ENCODE measurements around the gene IRAK2. TPM values are rescaled to one million over a fixed set of nuclear protein-coding genes. Genes with fewer than 3 reads are reported as not detected.

IRAK2 gene
- total RNA-seq, 2 donors from 2014 or later: 0.26 to 0.40 TPM

GRCh38 chr3:10259798-10260197, 95.1 kb downstream of the IRAK2 start:
- peaks cover 9% of the 10 kb centered on the region for H3K4me1 Mint-ChIP-seq
- H3K36me3 Mint-ChIP-seq (ENCODE audit: low read depth): peaks cover 58% of the 10 kb centered on the region

GRCh38 chr3:10260211-10260701, 95.5 kb downstream of the IRAK2 start:
- H3K36me3 Mint-ChIP-seq (ENCODE audit: low read depth): peaks cover 58% of the 10 kb centered on the region
- no peak overlapping the region for H3K27ac ChIP-seq (ENCODE audit: low read depth, low read length)
- 94 to 95% methylated on average over 5 to 6 of the region's 6 CpGs for WGBS, 2 experiments (ENCODE audit: insufficient coverage in 1 of 2, insufficient read length in 1 of 2)

More at GRCh38 chr3:10259798-10260197, 95.1 kb downstream of the IRAK2 start:
- Mint-ChIP-seq H3K27ac (no peak overlapping the region), H3K4me3 (no peak overlapping the region), H3K27me3 (ENCODE audit: insufficient read depth) (no peaks in the 10 kb centered on the region), H3K9me3 (no peaks in the 10 kb centered on the region)
- H3K36me3 ChIP-seq (ENCODE audit: control insufficient read depth, insufficient read depth, low read length): peaks cover 44% of the 10 kb centered on the region
- H3K27ac ChIP-seq (ENCODE audit: low read depth, low read length): no peak overlapping the region
- H3K27me3 ChIP-seq (ENCODE audit: control insufficient read depth, insufficient read depth, low read length, poor library complexity, severe bottlenecking): no peaks in the 10 kb centered on the region
- no peak for TF ChIP-seq CTCF (conservative IDR thresholded peaks at IDR 0.05)
- H3K9ac ChIP-seq (ENCODE audit: extremely low read depth, low read length, poor library complexity, severe bottlenecking): no peak overlapping the region
- H3K4me1 ChIP-seq (ENCODE audit: control insufficient read depth, insufficient read depth, low read length): no peaks in the 10 kb centered on the region
- WGBS, 2 experiments (ENCODE audit: insufficient coverage in 1 of 2, insufficient read length in 1 of 2): 92 to 97% methylated on average over 4 of the region's 4 CpGs
- no peaks in the 10 kb centered on the region for H3K9me3 ChIP-seq (ENCODE audit: control insufficient read depth, low read length)
- DNase-seq: no peak
- H3K4me3 ChIP-seq (ENCODE audit: low read length): no peak overlapping the region

GRCh38 chr3:10262027-10262426, 97.3 kb downstream of the IRAK2 start:
- Mint-ChIP-seq H3K27ac (no peak overlapping the region), H3K4me3 (no peak overlapping the region), H3K9me3 (no peaks in the 10 kb centered on the region), H3K4me1 (peaks cover 9% of the 10 kb centered on the region), H3K36me3 (ENCODE audit: low read depth) (peaks cover 53% of the 10 kb centered on the region), H3K27me3 (ENCODE audit: insufficient read depth) (no peaks in the 10 kb centered on the region)
- Histone ChIP-seq H3K36me3 (ENCODE audit: control insufficient read depth, insufficient read depth, low read length) (peaks cover 50% of the 10 kb centered on the region), H3K4me1 (ENCODE audit: control insufficient read depth, insufficient read depth, low read length) (no peaks in the 10 kb centered on the region), H3K9ac (ENCODE audit: extremely low read depth, low read length, poor library complexity, severe bottlenecking) (no peak overlapping the region), H3K27me3 (ENCODE audit: control insufficient read depth, insufficient read depth, low read length, poor library complexity, severe bottlenecking) (no peaks in the 10 kb centered on the region), H3K4me3 (ENCODE audit: low read length) (no peak overlapping the region), H3K27ac (ENCODE audit: low read depth, low read length) (no peak overlapping the region), H3K9me3 (ENCODE audit: control insufficient read depth, low read length) (no peaks in the 10 kb centered on the region)
- DNase-seq: no peak
- WGBS, 2 experiments (ENCODE audit: insufficient coverage in 1 of 2, insufficient read length in 1 of 2): 89 to 94% methylated on average over 3 to 4 of the region's 4 CpGs
- no peak for TF ChIP-seq CTCF (conservative IDR thresholded peaks at IDR 0.05)

More at GRCh38 chr3:10260211-10260701, 95.5 kb downstream of the IRAK2 start:
- no peak for TF ChIP-seq CTCF (conservative IDR thresholded peaks at IDR 0.05)
- Histone ChIP-seq H3K27me3 (ENCODE audit: control insufficient read depth, insufficient read depth, low read length, poor library complexity, severe bottlenecking) (no peaks in the 10 kb centered on the region), H3K4me1 (ENCODE audit: control insufficient read depth, insufficient read depth, low read length) (no peaks in the 10 kb centered on the region), H3K9me3 (ENCODE audit: control insufficient read depth, low read length) (no peaks in the 10 kb centered on the region), H3K36me3 (ENCODE audit: control insufficient read depth, insufficient read depth, low read length) (peaks cover 45% of the 10 kb centered on the region), H3K4me3 (ENCODE audit: low read length) (no peak overlapping the region), H3K9ac (ENCODE audit: extremely low read depth, low read length, poor library complexity, severe bottlenecking) (no peak overlapping the region)
- Mint-ChIP-seq H3K27ac (no peak overlapping the region), H3K9me3 (no peaks in the 10 kb centered on the region), H3K4me1 (peaks cover 9% of the 10 kb centered on the region), H3K27me3 (ENCODE audit: insufficient read depth) (no peaks in the 10 kb centered on the region), H3K4me3 (no peak overlapping the region)
- no peak for DNase-seq

All from endodermal cell (in vitro differentiated cells).